ENCODE results near the gene SNX32. TPM values are rescaled to one million over a fixed set of nuclear protein-coding genes. Genes with fewer than 3 reads are reported as not detected.

Gene SNX32
- total RNA-seq, 1 experiment from 2014 or later: not detected

- DNase-seq (ENCODE audit: low spot score): no peak
Observed at GRCh38 chr11:65854852-65855837, 21.4 kb downstream of the SNX32 start.

- no peak for DNase-seq (ENCODE audit: low spot score)
Observed at GRCh38 chr11:65855927-65856363, 22.2 kb downstream of the SNX32 start.

GRCh38 chr11:65856689-65857499 lies 23.1 kb downstream of the SNX32 start:
- peak; percentile 75 for DNase-seq (ENCODE audit: low spot score)

GRCh38 chr11:65857500-65857852 lies 23.7 kb downstream of the SNX32 start:
- DNase-seq (ENCODE audit: low spot score): peak; percentile 45

- peak; percentile 99 for DNase-seq (ENCODE audit: low spot score)
Observed at GRCh38 chr11:65857853-65858680, 24.3 kb downstream of the SNX32 start, which contains the start of gene CFL1. TSS of gene CFL1 (minus strand) at chr11:65858180. CDS start at chr11:65858099, 81 bp downstream.

GRCh38 chr11:65858681-65859087 lies 24.9 kb downstream of the SNX32 start:
- DNase-seq (ENCODE audit: low spot score): no peak

GRCh38 chr11:65859095-65859811 lies 25.5 kb downstream of the SNX32 start:
- DNase-seq (ENCODE audit: low spot score): peak; percentile 100

GRCh38 chr11:65859812-65860277 lies 26.1 kb downstream of the SNX32 start:
- DNase-seq (ENCODE audit: low spot score): no peak

- DNase-seq (ENCODE audit: low spot score): peak; percentile 100
Observed at GRCh38 chr11:65860278-65861164, 26.8 kb downstream of the SNX32 start, which contains the start of gene MUS81. TSS of gene MUS81 (plus strand) at chr11:65860433. CDS start at chr11:65860754, 321 bp downstream.

- DNase-seq (ENCODE audit: low spot score): no peak
Observed at GRCh38 chr11:65861165-65861505, 27.4 kb downstream of the SNX32 start.

- DNase-seq (ENCODE audit: low spot score): no peak
Observed at GRCh38 chr11:65861533-65862183, 27.9 kb downstream of the SNX32 start.

GRCh38 chr11:65862191-65862735 lies 28.5 kb downstream of the SNX32 start:
- DNase-seq (ENCODE audit: low spot score): no peak

GRCh38 chr11:65862941-65863888 lies 29.5 kb downstream of the SNX32 start:
- DNase-seq (ENCODE audit: low spot score): no peak

GRCh38 chr11:65863889-65864705 lies 30.3 kb downstream of the SNX32 start:
- no peak for DNase-seq (ENCODE audit: low spot score)

GRCh38 chr11:65864706-65865471 lies 31.1 kb downstream of the SNX32 start:
- peak; percentile 0 for DNase-seq (ENCODE audit: low spot score)
